Astrocyte of the spinal cord (primary cell): ENCODE results near the gene CEP170B.
"Not testable (repeated sequence)": the region's sequence is repeated elsewhere in the genome, so short reads cannot be mapped to it uniquely, and the experiment has no call there.

Experiments used
- DNase-seq: peaks from one replicate; pipeline ENCODE4 v3.0.0; 2011; ENCODE audit warnings: low read depth, low spot score
- H3K4me3 ChIP-seq: 2 replicates; pipeline ENCODE4 v1.5.1; 2011; ENCODE audit warnings: low read depth, mild to moderate bottlenecking, low read length, moderate library complexity
- in situ Hi-C: cut with HindIII; loops from 2 replicates; pipeline ENCODE4 v1.10.0; 2017; ENCODE audit warnings: low sequenced_read_pairs
- TF ChIP-seq, protein P1 (sequence below): IDR thresholded peaks from 2 replicates; pipeline ENCODE4 v1.5.1; 2012; ENCODE audit warnings: low read depth, mild to moderate bottlenecking, low read length, inconsistent platforms

Gene CEP170B

DNA sequence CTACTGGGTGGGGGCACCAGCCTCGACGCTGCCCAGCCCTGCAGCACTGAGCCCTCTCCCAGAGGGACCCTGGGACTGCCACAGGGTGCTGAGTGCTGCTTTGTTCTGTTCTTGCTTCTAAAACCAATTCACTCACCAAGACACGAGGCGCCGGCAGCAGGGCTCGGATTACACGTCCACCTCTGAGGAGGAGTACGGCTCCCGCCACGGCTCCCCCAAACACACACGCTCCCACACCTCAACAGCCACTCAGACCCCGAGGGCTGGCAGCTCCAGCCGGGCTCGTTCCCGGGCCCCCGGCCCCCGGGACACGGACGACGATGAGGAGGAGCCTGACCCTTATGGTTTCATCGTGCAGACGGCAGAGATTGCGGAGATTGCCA, 24.3 kb downstream of the CEP170B start:
- no peak overlapping the region for H3K4me3 ChIP-seq
- no peak for DNase-seq
- TF ChIP-seq, protein P1, sequence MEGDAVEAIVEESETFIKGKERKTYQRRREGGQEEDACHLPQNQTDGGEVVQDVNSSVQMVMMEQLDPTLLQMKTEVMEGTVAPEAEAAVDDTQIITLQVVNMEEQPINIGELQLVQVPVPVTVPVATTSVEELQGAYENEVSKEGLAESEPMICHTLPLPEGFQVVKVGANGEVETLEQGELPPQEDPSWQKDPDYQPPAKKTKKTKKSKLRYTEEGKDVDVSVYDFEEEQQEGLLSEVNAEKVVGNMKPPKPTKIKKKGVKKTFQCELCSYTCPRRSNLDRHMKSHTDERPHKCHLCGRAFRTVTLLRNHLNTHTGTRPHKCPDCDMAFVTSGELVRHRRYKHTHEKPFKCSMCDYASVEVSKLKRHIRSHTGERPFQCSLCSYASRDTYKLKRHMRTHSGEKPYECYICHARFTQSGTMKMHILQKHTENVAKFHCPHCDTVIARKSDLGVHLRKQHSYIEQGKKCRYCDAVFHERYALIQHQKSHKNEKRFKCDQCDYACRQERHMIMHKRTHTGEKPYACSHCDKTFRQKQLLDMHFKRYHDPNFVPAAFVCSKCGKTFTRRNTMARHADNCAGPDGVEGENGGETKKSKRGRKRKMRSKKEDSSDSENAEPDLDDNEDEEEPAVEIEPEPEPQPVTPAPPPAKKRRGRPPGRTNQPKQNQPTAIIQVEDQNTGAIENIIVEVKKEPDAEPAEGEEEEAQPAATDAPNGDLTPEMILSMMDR = no peak
- in situ Hi-C loops = no loop called here

DNA sequence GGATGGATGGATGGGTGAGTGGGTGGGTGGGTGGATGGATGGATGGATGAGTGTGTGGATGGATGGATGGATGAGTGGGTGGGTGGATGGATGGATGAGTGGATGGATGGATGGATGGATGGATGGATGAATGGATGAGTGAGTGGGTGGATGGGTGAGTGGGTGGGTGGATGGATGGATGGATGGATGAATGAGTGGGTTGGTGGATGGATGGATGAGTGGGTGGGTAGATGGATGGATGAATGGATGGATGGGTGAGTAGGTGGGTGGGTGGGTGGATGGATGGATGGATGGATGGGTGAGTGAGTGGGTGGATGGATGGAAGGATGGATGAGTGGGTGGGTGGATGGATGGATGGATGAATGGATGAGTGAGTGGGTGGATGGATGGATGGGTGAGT, 25.2 kb downstream of the CEP170B start:
- H3K4me3 ChIP-seq, in situ Hi-C loops, DNase-seq: not testable (repeated sequence)

DNA sequence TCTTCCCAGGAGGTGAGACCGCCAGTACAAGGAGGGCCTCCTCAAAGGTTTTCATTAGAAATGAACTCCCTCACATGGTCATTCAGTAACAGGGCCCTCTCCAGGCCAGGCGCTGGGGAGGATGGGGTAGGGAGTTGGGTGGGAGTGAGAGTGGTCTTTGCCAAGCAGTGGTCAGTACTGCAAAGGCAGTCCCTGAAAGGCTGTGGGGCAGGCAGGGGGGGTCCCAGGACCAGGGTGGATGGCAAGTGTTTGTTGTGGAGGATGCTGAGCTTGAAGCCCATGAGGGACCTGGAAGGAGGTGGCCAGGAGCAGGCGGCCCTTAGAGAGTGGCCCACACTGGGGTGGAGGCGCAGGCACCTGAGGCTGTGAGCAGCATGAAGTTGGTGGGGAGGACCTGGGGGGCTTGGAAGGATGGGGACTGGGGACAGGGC, 26.1 kb downstream of the CEP170B start:
- in situ Hi-C loops = no loop called here

DNA sequence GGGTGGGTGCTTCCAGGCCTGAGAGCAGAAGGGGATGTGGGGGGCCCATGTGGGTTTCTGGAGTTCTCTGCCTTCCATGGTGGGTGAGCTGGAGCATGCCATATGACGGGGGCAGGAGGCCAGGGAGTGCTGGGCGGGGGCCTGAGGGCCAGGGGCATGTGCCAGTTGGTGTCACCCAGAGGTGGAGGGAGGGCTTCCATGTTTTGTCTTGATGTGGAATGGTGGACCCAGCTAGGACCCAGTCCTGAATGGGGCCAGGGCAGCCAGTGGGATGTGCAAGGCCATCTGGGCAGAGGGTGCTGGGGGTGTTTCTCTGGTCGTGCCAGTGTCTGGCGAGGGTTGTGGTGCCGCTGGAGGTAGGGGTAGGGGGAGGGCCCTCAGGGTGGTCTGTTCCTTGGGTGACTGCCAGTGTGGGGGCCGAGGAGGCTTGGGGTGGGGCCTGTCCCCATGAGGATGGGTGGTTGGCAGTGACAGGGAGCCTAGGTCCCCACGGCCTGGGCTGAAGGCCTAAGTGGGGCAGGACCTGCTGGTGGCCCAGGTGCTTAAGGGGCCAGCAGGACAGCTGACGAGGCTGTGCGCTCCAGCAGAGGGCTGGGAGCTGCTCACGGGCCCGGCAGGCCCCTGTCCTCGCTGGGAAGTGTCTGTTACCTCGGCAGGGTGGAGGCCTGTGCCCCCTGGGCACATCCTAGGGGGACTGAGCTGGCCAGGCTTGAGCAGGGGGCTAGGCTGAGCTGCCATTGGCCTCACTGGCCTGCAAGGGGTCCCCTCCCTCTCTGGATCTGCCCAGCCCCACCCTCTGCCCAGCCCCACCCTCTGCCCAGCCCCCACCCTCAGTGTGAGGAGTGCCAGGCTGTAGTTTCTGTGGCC, 26.8 kb downstream of the CEP170B start:
- TF ChIP-seq, protein P1 = no peak
- DNase-seq = no peak
- in situ Hi-C loops = no loop called here
- no peak overlapping the region for H3K4me3 ChIP-seq

More for the DNA sequence above, 26.1 kb downstream of the CEP170B start:
- TF ChIP-seq, protein P1 = no peak
- DNase-seq = no peak
- no peak overlapping the region for H3K4me3 ChIP-seq

DNA sequence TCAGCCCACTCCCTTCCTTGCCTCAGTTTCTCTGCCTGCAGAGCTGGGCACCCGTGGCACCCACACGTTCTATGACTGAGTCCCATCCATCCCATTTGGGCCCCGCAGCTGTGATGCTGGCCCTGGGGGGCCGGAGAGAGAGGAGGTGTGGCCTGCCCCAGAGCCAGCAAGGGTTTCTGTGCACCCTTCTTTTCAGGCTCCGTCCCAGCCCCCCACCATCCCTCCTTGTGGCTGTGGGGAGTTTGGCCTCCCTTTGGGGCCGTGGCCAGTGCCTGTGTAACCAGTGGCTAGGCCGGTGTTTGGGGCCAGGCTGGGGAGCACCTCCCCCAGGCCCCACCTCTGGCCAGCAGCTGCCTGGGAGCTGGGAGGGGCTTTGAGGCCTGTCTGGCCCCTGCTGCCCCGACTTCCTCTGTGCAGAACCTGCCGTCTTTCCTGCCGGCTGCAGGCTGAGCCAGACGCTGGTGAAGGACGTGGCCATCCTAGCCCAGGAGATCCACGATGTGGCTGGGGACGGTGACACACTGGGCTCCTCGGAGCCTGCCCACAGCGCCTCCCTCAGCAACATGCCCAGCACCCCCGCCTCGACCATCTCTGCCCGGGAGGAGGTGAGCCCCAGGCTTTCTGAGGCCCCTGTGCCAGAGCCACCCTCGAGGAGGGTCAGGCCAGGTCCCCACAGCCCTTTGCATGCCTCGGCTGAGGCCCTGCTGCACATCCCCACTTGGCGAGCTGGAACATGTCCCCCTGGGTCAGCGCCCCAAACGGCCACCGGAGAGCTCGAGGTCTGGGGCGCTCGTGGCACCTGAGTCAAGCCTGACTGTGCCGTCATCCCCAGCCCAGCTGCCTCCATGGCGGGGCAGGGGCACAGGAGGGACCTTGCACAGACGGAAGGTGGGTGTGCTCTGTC, 27.7 kb downstream of the CEP170B start:
- TF ChIP-seq, protein P1 = no peak

DNA sequence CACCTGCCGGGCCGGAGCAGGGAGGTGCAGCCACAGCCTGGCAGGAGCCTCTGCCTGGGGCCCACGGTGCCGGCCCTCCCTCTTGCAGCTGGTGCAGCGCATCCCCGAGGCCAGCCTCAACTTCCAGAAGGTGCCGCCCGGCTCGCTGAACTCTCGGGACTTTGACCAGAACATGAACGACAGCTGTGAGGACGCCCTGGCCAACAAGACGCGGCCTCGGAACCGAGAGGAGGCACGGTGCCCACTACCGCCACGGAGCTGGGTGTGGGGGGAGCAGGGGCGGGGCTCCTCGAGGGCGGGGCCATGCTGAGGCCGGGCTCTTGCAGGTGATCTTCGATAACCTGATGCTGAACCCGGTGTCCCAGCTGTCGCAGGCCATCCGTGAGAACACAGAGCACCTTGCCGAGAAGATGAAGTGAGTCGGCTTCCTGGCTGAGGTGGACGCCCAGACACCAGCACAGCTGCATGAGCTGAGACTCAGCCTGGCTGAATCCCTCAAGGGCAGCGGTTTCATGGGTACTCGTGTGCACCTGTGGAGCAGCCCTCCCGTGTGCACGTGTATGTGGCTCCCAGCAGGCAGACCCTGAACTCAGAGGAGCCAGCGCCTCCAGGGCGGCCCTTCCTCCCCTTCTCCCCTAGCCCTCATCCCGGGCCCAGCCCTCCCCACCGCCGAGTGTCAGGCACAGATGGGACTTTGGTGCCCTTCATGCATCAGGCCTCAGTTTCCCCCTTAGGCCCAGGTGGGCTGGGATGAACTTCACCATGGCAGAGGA, 28.6 kb downstream of the CEP170B start:
- no peak for DNase-seq
- H3K4me3 ChIP-seq = no peak overlapping the region
- TF ChIP-seq, protein P1 = no peak
- in situ Hi-C loops = no loop called here

More for the DNA sequence above, 27.7 kb downstream of the CEP170B start:
- no peak for DNase-seq
- in situ Hi-C loops = no loop called here
- no peak overlapping the region for H3K4me3 ChIP-seq
